Chondrocyte (in vitro differentiated cells): Measurements from ENCODE around the gene ZNF8. TPM values are rescaled to one million over a fixed set of nuclear protein-coding genes. Genes with fewer than 3 reads are reported as not detected.
"Not testable (repeated sequence)": the region's sequence is repeated elsewhere in the genome, so short reads cannot be mapped to it uniquely, and the experiment has no call there.

Source experiments
- DNase-seq: peaks from one replicate; pipeline ENCODE4 v3.0.0; 2021; ENCODE audit warnings: mixed read lengths, low spot score
- H3K27ac Mint-ChIP-seq: one replicate; pipeline ENCODE4 v1.8.0; 2021; ENCODE audit warnings: mild to moderate bottlenecking, moderate library complexity, mixed read lengths; ENCODE audit not compliant: unreplicated experiment
- H3K27me3 Mint-ChIP-seq: 2 replicates; pipeline ENCODE4 v1.8.0; 2021; ENCODE audit warnings: low read depth, mixed read lengths
- H3K36me3 Mint-ChIP-seq: 2 replicates; pipeline ENCODE4 v1.8.0; 2021; ENCODE audit warnings: low read depth, mixed read lengths
- H3K4me1 Mint-ChIP-seq: 2 replicates; pipeline ENCODE4 v1.8.0; 2021; ENCODE audit warnings: low read depth, mild to moderate bottlenecking, mixed read lengths
- H3K4me3 Mint-ChIP-seq: one replicate; pipeline ENCODE4 v1.8.0; 2021; ENCODE audit warnings: mild to moderate bottlenecking, moderate library complexity, mixed read lengths; ENCODE audit not compliant: unreplicated experiment
- H3K9me3 Mint-ChIP-seq: 2 replicates; pipeline ENCODE4 v1.8.0; 2021; ENCODE audit warnings: low read depth, mixed read lengths
- total RNA-seq: library from RNA; stranded (reverse); gene quantifications from 3 replicates; pipeline ENCODE4 v1.2.1, GENCODE V29; 2021
- TF ChIP-seq, protein P1 (sequence below): fragments of 200-600 bp; sonication (generic); IDR thresholded peaks from 2 replicates; pipeline ENCODE4 v1.5.0; 2021; ENCODE audit warnings: antibody characterized with exemption, mild to moderate bottlenecking, moderate library complexity

ZNF8 gene
- total RNA-seq, 1 donor from 2014 or later, result 8.1 TPM

DNA sequence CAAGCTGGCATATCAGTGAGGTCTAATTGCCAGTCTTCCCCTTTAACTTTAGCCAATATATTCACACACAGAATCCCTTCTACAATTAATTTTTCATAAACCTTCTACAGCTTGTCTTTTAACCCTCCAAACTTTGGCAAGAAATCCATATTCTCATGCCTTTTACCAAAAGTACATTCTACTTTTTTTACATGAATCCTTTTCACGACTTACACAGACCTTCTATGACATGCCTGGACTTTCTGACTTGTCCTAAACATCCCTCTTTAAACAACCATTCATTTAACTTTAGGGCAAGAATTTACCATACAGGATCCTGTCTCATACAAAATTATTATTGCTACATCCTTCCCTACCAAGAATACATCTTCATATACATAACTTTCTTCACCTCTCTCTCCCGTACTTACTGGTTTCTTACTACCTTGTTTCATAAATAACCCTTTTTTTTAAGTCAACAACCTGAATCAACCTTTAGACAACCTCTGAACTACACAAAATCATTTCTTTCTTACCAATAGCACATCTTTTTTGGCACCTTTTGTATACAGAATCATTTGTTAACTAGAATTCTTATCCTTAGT is 26.6 kb upstream of the ZNF8 start:
- H3K27ac Mint-ChIP-seq, result no peak overlapping the region
- H3K27me3 Mint-ChIP-seq, result no peaks in the 10 kb centered on the region
- no peaks in the 10 kb centered on the region for H3K4me1 Mint-ChIP-seq
- H3K9me3 Mint-ChIP-seq, result peaks cover 69% of the 10 kb centered on the region
- DNase-seq, result no peak
- H3K4me3 Mint-ChIP-seq, result no peak overlapping the region
- TF ChIP-seq, protein P1, sequence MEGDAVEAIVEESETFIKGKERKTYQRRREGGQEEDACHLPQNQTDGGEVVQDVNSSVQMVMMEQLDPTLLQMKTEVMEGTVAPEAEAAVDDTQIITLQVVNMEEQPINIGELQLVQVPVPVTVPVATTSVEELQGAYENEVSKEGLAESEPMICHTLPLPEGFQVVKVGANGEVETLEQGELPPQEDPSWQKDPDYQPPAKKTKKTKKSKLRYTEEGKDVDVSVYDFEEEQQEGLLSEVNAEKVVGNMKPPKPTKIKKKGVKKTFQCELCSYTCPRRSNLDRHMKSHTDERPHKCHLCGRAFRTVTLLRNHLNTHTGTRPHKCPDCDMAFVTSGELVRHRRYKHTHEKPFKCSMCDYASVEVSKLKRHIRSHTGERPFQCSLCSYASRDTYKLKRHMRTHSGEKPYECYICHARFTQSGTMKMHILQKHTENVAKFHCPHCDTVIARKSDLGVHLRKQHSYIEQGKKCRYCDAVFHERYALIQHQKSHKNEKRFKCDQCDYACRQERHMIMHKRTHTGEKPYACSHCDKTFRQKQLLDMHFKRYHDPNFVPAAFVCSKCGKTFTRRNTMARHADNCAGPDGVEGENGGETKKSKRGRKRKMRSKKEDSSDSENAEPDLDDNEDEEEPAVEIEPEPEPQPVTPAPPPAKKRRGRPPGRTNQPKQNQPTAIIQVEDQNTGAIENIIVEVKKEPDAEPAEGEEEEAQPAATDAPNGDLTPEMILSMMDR, result no peak
- H3K36me3 Mint-ChIP-seq, result peaks cover 90% of the 10 kb centered on the region

DNA sequence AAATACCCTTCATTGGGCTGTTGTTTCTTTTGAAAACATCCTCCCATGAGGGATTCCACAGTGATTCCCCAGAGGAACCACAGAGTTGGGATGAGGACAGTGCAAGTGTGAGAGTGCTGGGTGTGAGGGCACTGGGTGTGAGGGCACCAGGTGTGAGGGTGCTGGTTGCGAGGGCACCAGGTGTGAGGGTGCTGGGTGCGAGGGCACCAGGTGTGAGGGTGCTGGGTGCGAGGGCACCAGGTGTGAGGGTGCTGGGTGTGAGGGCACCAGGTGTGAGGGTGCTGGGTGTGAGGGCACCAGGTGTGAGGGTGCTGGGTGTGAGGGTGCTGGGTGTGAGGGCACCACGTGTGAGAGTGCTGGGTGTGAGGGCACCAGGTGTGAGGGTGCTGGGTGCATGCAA is 20.5 kb upstream of the ZNF8 start:
- H3K4me3 Mint-ChIP-seq, result not testable (repeated sequence)
- peaks cover 93% of the 10 kb centered on the region for H3K36me3 Mint-ChIP-seq

DNA sequence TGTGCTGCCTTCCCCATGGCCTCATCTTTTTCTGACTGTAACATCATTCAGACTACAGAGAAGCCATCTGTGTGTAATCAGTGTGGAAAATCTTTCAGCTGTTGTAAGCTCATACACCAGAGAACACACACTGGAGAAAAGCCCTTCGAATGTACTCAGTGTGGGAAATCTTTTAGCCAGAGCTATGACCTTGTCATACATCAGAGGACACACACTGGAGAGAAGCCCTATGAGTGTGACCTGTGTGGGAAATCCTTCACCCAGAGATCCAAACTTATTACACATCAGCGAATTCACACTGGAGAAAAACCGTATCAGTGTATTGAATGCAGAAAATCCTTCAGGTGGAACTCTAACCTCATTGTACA is 17.2 kb upstream of the ZNF8 start:
- H3K27ac Mint-ChIP-seq, result no peak overlapping the region
- H3K27me3 Mint-ChIP-seq, result no peaks in the 10 kb centered on the region
- no peak overlapping the region for H3K4me3 Mint-ChIP-seq
- peaks cover 84% of the 10 kb centered on the region for H3K36me3 Mint-ChIP-seq
- DNase-seq, result no peak
- H3K4me1 Mint-ChIP-seq, result no peaks in the 10 kb centered on the region
- peaks cover 60% of the 10 kb centered on the region for H3K9me3 Mint-ChIP-seq
- TF ChIP-seq, protein P1, result no peak

More for the DNA sequence above, 20.5 kb upstream of the ZNF8 start:
- H3K27ac Mint-ChIP-seq, H3K27me3 Mint-ChIP-seq, DNase-seq, H3K4me1 Mint-ChIP-seq: not testable (repeated sequence)
- peaks cover 78% of the 10 kb centered on the region for H3K9me3 Mint-ChIP-seq

DNA sequence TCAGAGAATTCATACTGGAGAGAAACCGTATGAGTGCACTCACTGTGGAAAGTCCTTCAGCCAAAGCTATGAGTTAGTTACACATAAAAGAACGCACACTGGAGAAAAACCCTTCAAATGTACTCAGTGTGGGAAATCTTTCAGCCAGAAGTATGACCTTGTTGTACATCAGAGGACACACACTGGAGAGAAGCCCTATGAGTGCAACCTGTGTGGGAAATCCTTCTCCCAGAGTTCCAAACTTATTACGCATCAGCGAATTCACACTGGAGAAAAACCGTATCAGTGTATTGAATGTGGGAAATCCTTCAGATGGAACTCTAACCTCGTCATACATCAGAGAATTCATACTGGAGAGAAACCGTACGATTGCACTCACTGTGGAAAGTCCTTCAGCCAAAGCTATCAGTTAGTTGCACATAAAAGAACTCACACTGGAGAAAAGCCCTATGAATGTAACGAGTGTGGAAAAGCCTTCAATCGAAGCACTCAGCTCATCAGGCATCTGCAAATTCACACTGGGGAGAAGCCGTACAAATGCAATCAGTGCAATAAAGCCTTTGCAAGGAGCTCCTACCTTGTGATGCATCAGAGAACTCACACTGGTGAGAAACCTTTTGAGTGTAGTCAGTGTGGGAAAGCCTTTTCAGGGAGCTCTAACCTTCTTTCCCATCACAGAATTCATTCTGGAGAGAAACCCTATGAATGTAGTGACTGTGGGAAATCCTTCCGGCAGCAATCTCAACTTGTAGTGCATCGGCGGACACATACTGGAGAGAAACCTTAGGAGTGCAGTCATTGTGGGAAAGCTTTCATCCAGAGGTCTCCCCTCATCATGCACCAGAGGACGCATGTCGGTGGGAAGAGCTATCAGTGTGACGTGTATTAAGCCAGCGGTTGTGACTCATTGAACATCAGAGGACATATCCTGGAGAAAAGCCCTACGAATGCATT is 16.5 kb upstream of the ZNF8 start:
- no peak for DNase-seq
- Mint-ChIP-seq H3K36me3 (peaks cover 84% of the 10 kb centered on the region), H3K27ac (no peak overlapping the region), H3K27me3 (no peaks in the 10 kb centered on the region), H3K9me3 (peaks cover 61% of the 10 kb centered on the region), H3K4me3 (no peak overlapping the region), H3K4me1 (no peaks in the 10 kb centered on the region)
- TF ChIP-seq, protein P1, result no peak

DNA sequence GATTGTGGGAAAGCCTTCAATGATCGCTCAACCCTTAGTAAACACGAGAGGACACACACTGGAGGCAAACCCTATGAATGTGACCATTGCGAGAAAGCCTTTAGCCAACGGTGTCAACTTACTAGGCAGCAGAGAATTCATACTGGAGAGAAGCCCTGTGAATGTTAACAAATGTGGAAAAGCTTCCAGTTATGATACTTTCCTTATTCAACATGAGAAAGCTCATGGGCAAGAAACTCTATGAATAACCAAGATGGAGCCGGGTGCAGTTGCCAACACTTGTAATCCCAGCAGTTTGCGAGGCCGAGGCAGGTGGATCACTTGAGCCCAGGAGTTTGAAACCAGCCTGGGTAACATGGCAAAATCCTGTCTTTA is 15.8 kb upstream of the ZNF8 start:
- H3K27me3 Mint-ChIP-seq, result no peaks in the 10 kb centered on the region
- peaks cover 81% of the 10 kb centered on the region for H3K36me3 Mint-ChIP-seq
- no peak for DNase-seq
- TF ChIP-seq, protein P1, result no peak
- H3K4me3 Mint-ChIP-seq, result no peak overlapping the region
- no peak overlapping the region for H3K27ac Mint-ChIP-seq
- H3K9me3 Mint-ChIP-seq, result peaks cover 55% of the 10 kb centered on the region
- H3K4me1 Mint-ChIP-seq, result no peaks in the 10 kb centered on the region
